H1 (cell line): ENCODE results near the gene ABHD12. TPM values are rescaled to one million over a fixed set of nuclear protein-coding genes. Genes with fewer than 3 reads are reported as not detected.

Experiments
- RAD21 ChIP-seq, 2 experiments: IDR thresholded peaks in 1 of 2; conservative IDR thresholded peaks in 1 of 2; 2 replicates each; pipeline ENCODE4 v1.6.1; 2011; ENCODE audit warnings: low read depth in 2 of 2, low read length in 2 of 2, improper control_type of control experiment in 1 of 2, inconsistent platforms in 1 of 2, mild to moderate bottlenecking in 1 of 2, moderate library complexity in 1 of 2
- polyA plus RNA-seq, 7 experiments: library from polyadenylated mRNA; depleted of rRNA in 3 of 7; stranded (reverse) in 5 of 7; unstranded in 2 of 7; fragments of >200 nt in 5 of 7; fragments of 200-250 nt in 2 of 7; gene quantifications; 1 replicate in 5 of 7; 2 replicates in 1 of 7; 4 replicates in 1 of 7; pipeline versions ENCODE4 v1.2.1 to v1.2.3, GENCODE V29; 2011 to 2013; ENCODE audit warnings: missing spikeins in 2 of 7, mixed read lengths in 2 of 7
- total RNA-seq: library from RNA; stranded (reverse); fragmentation: NEBNext Ultra II Directional; extraction: Animal tissue kit (Norgen Biotek cat#: 25700); gene quantifications from 2 replicates; pipeline ENCODE4 v1.2.1, GENCODE V29; 2021

ABHD12 gene
- total and polyA plus RNA-seq, 2 of the 8 experiments (the other 6 are each of a cell fraction or from before 2014, with no cell fraction given), result 31.3 to 59.5 TPM

DNA sequence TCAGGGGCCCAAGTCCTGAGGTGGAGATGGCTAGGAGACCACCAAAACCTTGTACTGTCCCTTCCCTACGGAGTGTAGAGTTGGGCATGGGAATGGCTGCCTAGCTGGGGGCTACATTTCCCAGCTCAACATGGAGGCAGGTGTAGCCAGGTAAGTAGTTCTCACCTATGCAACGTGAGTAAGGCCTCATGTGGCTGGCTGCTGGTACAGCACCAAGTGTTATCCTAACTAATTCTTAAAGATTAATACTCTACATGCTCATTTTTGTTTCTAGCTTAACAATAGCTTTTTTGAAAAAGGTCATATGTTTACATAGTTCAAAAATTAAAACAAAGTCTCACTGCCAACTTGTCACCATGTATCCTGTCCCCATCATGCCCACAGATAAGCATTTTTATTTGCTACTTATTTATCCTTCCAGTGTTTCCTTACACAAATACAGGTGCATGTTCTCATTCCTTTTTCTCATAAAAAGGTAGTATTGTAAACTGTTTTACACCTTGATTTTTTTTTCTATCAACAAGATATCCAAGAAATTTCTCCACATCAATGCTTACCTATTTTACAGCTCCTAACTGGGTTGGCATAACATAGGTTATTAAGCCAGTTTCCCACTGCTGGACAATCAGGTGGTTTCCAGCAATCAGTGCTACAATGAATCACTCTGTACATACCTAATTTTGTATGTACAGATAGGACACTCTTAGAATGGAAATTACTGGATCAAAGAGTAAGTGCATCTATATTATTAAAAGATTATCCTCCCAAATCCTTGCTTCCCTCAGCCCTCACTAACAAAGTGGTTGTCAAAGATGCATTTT lies 25.5 kb downstream of the ABHD12 start (continued):
- TF ChIP-seq RAD21 (IDR thresholded peaks at IDR 0.05 in 1 of 2, conservative IDR thresholded peaks at IDR 0.05 in 1 of 2; ENCODE audit: low read depth in 2 of 2, low read length in 2 of 2), result no peak
- TF ChIP-seq, all 59 proteins: peak for 2
